T-helper 22 cell (primary cell): ENCODE results near the gene TMEM95.
A peak's percentile ranks its signal among the peaks of the same experiment; 100 is the strongest.
"Not testable (repeated sequence)": the region's sequence is repeated elsewhere in the genome, so short reads cannot be mapped to it uniquely, and the experiment has no call there.

ENCODE experiments used
- DNase-seq: peaks from one replicate; pipeline ENCODE4 v3.0.0-alpha.2; 2020; ENCODE audit warnings: low read depth

Gene TMEM95

GRCh38 chr17:7323731-7324437, 31.1 kb upstream of the TMEM95 start:
- DNase-seq, result peak; percentile 30

- DNase-seq, result no peak
Observed at GRCh38 chr17:7324438-7324779, 30.5 kb upstream of the TMEM95 start.

- no peak for DNase-seq
Observed at GRCh38 chr17:7325031-7325528, 29.9 kb upstream of the TMEM95 start.

GRCh38 chr17:7326186-7326585, 28.8 kb upstream of the TMEM95 start:
- DNase-seq, result no peak

DNA sequence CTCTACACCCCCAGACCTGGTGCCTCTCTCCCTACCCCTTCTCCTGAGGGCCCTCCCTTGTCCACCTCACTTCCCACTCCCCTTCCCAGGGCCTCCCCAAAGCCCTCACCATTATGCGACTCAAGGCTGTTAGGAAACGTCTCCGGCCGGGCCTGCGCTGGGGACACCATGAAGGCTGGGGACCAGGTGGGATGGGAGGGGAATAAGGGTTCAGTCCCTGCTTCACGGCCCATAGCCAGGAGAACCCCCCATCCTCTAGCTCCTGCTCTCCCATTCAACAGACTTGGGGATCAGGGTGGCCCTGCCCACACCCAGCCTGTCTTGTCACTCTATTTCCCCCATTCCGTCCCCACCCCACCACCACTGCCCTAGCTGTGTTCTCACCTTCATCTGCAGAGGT, 27.9 kb upstream of the TMEM95 start:
- no peak for DNase-seq

DNA sequence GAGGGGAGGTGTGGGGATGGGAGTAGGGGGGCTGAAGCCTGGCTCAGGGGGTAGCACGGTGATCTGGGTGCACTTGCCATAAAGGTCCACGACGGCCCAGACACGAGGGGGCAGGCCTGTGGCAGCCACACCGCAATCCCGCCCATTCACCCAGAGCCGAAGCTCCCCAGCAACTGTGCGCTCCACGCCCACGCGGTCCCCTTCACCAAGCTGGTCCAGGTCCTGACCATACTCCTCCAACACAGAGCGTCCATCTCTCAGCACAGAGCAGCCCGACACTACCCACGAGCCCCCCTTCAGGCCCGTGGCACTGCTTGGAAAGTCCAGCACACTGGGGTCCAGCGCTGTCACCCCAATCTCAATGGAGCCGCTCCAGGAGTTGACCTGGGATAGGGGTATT, 27.5 kb upstream of the TMEM95 start:
- DNase-seq, result no peak

DNA sequence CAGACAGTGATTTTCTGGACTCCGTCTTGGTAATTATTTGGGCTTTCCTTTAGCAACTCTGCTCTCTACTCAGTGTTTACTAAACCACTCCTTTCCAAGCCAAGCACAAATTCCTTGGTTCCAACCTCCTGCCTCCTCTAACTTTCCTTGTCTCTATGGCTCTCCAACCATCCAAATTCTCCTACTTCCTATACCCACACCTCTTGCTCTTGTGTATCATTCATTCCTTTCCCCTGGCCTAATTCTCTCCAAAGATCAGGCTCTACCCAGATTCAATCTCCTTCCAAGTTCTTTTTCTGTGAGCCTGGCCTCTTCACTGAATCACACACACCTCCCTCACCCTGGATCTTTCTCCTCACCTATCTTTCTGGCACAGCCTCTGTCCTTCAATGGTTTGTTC, 26.9 kb upstream of the TMEM95 start:
- no peak for DNase-seq

DNA sequence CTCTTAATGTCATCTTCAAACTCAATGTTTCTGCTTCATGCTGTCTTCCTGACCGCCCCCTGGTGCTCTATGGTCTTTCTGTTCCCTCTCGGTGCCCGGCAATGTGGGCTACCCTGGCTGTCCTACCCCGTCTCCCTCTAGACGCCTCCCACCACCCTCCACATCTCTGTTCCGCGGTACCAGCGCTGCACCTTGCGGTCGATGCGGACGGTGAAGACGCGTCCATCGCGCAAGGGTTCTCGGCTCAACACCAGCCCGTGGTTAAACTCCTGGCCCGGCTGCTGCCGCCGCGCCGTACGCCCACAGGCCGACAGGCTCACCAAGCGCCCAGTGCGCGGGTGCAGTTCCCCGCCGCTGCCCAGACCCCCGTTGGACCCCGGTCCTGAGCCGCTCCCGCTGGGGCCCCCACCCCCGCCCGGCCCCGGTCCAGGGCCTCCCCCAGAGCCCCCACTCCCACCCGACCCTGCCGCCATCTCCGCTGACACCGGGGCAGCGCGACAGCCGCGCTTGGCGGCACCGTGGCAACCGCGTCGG, 26.0 kb upstream of the TMEM95 start, which contains the start of gene NEURL4:
Gene NEURL4 (minus strand): TSS at position 496 of the 534 bp plus-strand sequence. CDS start 23 bp downstream, at position 473.
- DNase-seq, result no peak

GRCh38 chr17:7329374-7329996, 25.5 kb upstream of the TMEM95 start:
- peak; percentile 97 for DNase-seq

GRCh38 chr17:7329997-7330637, 24.8 kb upstream of the TMEM95 start:
- peak; percentile 73 for DNase-seq

DNA sequence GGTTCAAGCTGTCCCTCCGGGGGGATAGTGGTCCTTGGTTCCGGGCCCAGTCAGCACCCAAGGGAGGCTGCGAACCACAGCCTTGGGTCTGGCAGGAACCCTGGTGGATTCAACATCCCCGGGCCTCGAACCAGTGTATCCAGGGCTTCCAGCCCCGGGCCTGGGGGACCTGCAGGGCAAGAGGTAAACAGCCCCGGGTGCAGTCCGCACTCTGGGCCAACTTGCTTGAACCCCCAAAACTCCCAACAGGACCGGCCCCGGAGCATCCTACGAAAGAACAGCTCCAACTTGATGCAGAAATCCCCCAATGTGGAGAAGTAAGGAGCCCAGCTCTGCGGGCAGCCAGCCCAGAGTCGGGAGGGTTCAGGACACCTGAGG, 24.3 kb upstream of the TMEM95 start:
- no peak for DNase-seq

DNA sequence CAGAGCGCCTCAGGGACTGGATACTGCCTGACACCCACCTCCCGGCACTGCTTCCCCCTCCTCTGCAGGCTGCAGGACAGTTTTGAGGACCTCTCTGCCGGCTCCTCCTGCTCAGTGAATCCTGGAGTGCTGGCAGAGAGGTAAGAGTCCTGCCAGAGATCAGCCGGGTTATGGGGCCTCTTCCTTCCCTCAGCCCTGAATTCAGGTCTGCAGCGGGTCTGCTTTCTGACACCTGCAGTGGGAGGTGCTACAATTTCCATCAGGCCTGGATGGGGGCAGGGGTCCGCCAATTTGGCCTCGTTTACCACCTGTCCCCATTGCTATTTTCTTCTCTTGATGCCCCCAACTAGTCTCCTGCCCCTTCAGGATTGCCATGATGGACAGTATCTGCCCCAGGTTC, 22.8 kb upstream of the TMEM95 start:
- no peak for DNase-seq

- peak; percentile 64 for DNase-seq
Observed at GRCh38 chr17:7332600-7333069, 22.3 kb upstream of the TMEM95 start.

- DNase-seq, result no peak
Observed at GRCh38 chr17:7334938-7335538, 19.9 kb upstream of the TMEM95 start.

- not testable (repeated sequence) for DNase-seq
Observed at GRCh38 chr17:7335765-7336164, 19.2 kb upstream of the TMEM95 start.

- DNase-seq, result peak; percentile 78
Observed at GRCh38 chr17:7336240-7337175, 18.4 kb upstream of the TMEM95 start, which contains the start of gene ACAP1. ACAP1 (plus strand) TSS chr17:7336529; CDS start chr17:7336735, 206 bp downstream.

DNA sequence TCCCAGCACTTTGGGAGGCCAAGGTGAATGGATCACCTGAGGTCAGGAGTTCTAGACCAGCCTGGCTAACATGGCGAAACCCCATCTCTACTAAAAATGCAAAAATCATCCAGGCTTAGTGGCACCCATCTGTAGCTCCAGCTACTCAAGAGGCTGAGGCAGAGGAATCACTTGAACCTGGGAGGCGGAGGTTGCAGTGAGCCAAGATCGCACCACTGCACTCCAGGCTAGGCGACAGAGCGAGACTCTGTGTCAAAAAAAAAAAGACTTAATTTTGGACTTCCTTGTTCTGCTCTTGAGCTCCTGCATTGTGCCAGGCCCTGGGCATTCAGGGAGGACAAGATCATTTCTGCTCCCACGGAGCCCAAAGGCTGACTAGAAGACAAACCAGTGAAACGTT, 17.4 kb upstream of the TMEM95 start:
- not testable (repeated sequence) for DNase-seq

- no peak for DNase-seq
Observed at GRCh38 chr17:7340179-7340578, 14.8 kb upstream of the TMEM95 start.

DNA sequence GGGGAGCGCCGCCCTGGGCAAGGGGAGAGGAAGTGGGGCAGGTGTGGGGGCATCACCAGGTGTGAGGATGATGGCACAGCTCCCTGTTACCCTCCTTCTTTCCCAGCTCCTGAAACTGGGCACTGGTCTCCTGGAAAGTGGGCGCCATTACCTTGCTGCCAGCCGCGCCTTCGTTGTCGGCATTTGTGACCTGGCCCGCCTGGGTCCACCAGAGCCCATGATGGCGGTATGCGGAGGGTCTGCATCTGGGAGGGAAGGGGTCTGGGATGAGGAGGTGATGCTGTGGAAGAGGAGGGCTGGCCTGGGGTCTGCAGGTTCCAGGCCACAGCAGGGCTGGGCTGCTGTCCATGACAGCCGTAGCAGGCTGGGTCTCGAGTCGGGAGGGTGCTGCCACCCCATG, 13.1 kb upstream of the TMEM95 start:
- no peak for DNase-seq

DNA sequence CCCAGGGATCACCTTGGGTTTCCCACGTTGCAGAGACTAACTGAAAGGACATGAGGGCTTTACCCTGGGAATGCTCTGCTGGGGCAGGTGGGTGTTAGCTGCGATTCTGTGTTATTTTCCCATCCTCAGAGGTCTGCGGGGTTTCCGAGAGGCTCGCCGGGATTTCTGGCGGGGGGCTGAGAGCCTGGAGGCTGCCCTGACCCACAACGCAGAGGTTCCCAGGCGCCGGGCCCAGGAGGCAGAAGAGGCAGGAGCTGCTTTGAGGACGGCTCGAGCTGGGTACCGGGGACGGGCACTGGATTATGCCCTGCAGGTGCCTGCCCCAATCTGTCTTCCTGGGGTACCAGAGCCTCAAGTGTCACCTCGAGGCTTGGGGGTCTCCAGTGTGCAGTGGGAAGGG, 11.7 kb upstream of the TMEM95 start:
- no peak for DNase-seq
